GM12873 (cell line): Measurements from ENCODE around the gene ELF4.
A peak's percentile ranks its signal among the peaks of the same experiment; 100 is the strongest.

Source experiments
- CTCF ChIP-seq: IDR thresholded peaks from 2 replicates; pipeline ENCODE4 v1.5.1; 2012; ENCODE audit warnings: low read depth, mild to moderate bottlenecking, moderate library complexity, low read length, control low read depth; ENCODE audit not compliant: insufficient read depth; ENCODE audit errors: missing control alignments

The ELF4 gene

GRCh38 chrX:130080791-130081367 lies 29.4 kb downstream of the ELF4 start:
- no peak for TF ChIP-seq CTCF

DNA sequence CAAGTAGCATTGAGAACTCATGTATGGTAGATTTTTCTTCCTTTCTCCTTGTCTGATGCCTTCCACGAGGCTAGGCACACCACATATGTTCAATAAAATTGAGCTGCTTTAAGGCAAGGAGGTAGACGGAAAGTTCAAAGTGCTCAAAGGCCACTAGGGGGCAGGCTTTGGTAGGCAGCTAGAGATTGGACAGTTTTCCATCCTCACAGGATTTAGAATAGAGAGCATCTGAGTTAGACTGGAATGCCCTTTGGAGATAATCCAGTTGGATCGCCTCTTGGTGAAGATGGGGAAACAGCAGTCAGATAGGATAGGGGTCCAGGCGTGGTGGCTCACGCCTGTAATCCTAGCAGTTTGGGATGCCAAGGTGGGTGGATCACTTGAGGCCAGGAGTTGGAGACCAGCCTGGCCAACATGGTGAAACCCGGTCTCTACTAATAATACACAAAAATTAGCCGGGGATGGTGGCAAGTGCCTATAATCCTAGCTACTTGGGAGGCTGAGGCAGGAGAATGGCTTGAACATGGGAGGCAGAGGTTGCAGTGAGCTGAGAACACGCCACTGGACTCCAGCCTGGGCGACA lies 30.4 kb downstream of the ELF4 start:
- TF ChIP-seq CTCF = peak; percentile 83

GRCh38 chrX:130075777-130076176 lies 34.5 kb downstream of the ELF4 start:
- TF ChIP-seq CTCF = no peak

DNA sequence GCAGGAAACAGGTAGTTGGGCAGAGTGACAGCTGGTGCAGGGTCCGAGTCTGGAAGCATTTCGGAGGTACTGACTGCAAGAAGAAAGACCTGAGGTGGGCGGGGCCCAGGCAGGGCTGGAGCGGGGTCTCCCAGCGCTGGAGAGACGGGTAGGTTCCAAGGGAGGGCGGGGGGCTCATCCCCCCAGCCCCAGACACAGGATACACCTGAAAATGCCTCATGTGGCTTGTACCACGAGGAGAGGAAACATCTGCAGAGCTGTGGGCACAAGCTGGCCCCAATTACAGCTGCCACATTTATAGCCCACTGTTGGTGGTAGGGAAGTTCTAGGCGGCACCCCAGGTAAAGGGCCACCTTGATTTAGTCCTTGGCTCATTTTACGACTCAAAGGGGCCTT lies 38.0 kb downstream of the ELF4 start:
- no peak for TF ChIP-seq CTCF

GRCh38 chrX:130071611-130072344 lies 38.5 kb downstream of the ELF4 start:
- TF ChIP-seq CTCF = no peak

- TF ChIP-seq CTCF = no peak
These were observed 43.2 kb downstream of the ELF4 start for GRCh38 chrX:130066975-130067615.
